Hematopoietic multipotent progenitor cell treated with erythropoietin and hydrocortisone succinate and interleukin-3 and kit ligand, for 4 days (in vitro differentiated cells): Measurements from ENCODE around the gene ZFYVE21.
A peak's percentile ranks its signal among the peaks of the same experiment; 100 is the strongest.

Experiments
- DNase-seq: peaks from one replicate; pipeline ENCODE4 v3.0.0-alpha.2; 2015

Gene ZFYVE21

DNA sequence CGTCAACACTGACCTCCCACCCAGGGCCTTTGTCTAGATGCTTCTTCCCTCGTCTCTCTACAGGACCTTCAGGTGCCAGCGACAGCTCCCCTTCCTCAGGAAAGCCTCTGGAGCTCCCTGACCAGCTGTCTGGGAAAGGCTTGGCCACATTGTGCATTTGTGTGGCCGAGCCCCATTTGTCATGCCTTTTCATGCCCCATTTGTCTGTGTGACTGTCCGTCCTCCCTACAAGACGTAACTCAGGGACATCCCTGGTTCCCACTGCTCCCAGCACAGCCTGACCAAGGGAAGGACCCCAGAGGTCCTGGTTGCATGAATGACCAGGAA is 23.8 kb downstream of the ZFYVE21 start:
- no peak for DNase-seq

DNA sequence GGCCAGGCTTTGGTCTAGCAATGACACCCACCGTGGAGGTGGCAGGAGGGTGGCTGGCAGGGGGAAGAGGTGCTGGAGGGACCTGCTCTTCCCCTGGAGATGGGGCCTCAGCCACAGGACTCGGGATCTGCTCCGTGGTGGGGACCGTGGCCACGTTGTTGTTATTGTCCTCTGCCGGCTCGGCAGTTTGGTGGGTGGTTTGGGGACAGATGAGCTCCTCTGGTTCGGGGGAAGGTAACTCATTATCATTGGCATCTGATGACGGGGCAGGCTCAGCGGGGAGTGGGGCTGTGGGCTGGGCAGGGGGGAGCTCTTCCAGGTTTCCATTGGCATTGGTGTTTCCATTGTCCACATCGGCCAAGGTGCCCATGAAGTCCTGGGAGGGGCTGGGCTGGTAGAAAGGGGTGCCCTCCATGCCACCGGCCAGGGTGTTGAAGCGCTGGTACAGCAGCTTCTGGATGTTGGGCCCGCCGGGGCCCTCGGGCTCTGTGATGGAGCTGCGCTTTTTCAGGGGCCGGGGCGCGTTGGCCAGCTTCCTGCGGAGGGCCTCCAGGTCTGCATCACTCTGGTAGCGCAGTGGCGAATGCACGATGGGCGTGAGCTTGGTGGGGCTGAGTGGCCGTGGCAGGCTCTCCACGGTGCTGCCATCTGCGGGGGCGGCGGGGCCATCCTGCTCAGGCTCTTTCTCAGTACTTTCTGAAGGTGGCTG is 24.3 kb downstream of the ZFYVE21 start:
- DNase-seq = no peak

DNA sequence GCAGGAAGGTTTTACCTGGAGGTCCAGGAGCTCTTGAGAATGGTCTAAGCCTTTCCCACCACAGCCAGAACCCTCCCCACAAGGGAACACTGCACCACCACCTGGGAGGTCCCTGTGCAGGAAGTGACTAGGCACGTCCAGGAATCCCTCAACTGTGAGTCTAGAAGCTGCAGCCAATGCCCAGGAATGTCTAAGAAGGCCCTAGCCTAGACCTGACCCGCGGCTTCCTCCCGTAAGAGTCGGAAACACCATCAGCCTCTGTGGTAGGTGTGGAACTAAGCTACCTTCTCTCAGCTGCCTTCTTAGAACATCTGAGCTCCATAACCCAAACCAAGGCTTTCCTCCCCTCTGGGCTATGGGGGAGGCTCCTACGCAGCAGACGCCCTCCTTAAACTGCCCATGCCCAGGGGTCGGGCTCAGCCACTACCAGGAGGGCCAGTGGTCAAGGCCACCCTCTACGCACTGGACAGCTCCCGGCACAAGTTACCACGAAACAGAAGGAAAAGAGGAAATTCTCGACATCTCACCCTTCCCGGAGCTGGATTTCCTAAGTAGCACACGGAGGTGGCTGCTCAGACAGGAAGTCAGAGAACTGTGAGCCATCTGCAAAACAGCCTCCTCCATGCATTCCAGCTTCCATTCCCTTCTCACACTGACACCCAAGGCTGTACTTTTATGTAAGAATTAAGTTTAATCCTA is 25.5 kb downstream of the ZFYVE21 start:
- DNase-seq = no peak

DNA sequence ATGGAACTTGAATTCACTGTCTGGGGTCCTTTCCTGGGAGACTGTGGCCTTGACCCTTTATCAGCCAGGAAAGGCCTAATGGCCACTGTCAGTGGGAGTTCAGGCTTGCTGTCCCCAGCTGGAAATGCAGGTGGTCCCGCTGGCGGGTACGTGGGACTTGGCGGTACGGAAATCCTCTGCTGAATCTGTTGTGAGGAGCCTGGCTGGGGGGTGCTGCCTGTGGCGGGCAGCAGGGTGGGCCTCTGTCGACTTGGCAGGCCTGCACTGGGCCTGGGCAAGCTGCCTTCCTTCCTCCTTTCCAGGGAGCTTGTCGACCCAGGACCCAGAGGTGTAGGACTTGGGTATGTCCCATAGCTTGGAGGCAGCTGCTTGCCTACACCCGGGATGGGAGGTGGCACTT is 26.3 kb downstream of the ZFYVE21 start:
- no peak for DNase-seq

DNA sequence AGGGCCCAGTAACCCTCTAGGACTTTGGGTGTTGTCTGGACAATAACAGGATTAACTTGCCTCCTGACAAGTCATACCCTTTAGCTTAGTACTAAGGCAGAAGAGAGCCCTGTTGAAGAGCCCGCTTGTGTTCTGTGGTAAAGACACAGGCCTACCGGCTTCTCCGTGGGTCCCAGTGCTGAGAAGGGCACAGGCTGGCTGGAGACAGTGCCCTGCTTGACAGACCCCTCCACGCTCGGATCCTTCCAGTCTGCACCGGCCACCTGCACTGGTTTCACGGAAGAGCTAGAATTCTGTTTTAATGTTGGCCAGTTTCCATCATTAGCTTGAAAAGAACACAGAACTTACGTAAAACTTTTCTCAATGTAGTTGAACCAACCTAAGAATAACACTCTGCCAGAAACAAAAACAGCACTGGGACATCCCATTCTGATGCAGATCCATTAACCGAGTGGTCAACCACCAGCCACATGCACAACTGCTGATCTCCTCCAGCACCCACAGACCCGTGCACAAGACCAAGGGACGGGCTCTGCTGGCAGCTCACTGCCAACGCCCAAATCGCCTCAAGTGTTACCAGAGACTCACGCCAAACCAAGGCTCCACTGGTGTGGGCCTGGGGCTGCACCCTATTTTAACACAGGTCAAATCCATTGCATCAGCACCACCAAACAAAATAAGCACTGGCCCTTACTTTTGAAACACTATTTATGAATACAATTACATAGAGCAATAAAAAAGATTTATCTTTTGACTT is 27.1 kb downstream of the ZFYVE21 start:
- no peak for DNase-seq

DNA sequence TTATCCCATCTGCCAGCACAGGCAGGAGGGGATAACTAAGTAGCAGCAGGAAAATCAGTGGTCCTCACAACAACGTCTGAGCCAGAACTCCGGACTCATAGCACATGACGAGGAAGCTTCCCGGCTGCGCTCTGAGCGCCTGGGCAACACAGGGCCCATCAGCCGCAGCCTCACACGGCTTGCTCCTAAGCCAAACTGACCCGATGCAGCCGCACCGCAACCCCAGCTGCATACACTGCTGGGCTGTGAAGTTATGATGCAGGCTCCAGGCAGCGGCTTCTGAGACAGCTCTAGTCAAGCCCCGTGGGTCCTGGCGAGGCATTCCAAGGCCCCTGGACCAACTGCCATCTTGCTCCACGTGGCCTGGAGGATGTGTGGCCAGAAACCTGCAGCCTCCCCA is 28.1 kb downstream of the ZFYVE21 start:
- no peak for DNase-seq

DNA sequence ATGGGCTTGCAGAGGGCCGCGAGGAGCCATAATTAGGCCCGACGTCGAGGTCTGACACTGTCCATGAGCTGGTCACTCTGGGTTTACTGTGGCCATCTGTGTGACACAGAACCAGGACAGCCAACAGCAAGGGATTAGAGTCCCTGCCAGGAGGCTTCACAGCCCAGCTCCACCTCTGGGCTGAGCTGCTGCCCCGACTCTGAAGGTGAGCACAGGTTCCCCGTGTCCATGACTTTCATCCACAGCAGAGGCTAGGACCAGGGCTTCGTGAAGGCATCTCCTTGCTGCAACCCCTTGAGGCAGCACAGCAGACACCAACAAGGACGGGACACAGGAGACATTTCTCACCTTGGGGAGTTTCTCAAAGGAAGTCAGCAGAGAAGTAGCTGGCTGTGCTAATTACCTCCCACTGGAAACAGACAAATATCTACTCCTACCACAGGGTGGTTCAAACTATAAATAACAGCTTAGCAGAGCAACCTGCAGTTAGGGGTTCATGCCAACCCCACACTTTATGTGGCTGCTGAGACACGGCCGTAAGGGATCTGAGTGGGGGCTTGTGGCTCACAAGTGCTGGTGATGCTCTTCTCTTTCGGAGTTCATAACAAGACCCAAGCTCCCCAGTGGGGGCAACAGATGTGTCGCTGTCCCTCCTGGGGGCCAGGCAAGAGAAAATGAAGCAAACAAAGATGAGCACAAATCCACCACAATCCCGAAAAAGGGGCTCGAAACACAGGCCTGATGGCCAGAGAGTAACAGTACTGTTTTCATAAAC is 29.2 kb downstream of the ZFYVE21 start:
- DNase-seq = no peak

DNA sequence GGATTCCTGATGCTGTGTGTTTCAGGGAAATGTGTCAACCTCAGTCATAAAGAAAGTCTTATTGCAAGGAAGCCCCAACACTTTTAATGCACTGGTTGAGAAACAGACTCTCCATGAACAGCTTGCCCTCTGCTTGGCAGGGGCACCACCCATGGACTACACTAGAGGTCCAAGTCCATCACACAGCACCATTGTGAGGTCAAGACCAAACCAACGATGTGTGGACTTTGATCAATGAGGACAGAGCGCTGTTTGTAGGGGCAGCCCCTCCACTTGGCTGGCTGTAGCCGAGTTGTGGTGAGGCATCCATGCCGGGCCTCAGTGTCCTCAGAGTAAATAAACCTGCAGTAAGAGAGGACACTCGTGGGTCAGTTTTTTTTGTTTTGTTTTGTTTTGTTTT is 29.8 kb downstream of the ZFYVE21 start:
- DNase-seq = no peak

DNA sequence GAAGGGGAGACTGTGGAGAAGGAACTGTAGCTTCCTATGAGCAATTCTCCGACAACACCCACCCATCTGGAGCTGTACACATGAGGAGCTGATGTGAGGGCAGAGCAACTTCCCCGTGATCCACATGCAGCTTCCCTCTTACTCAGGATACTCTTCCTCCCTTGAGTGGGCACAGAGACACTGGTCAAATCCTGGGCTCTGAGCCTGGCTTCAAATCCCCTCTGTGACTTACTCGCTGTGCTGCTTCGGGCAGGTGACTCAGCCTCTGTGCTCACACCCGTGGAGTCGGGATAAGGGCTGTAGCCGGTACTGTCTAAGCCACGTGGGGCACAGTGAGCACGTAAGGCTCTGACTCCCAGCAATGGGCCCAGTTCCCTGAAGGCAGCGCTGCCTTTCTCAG is 31.1 kb downstream of the ZFYVE21 start:
- no peak for DNase-seq

DNA sequence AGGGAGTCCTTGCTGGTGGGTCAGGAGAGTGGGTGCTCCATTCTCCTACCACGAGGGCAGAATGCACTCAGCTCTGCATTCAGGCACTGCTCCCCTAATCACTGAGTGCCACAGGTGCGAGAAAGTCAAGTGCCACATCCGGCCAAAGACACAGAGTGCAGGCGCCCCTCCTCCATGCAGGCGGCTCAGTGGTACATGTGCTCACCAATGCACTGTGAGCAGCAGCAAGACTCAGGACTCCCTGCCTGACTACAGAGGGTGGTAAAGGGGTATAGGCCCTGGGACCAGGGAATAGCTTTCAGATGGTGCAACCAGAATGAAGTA is 32.9 kb downstream of the ZFYVE21 start:
- DNase-seq = no peak

DNA sequence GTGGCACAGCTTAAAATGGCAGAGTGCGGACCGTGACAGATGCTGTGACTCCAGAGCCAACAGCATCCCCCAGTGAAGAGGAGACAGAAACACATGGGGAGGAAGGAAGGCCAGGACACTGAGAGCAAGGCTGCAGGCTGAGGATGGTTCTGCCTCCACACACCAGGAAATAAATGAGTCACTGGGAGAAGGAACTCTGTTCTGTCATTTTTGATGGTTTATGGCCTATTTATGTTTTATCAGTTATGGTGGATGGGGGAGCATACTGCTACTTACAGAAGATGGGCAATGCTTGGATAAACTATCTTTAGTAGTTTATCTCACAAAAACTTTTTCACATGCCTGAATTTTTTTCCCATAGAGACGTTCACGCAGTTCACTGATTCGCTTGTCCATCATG is 33.8 kb downstream of the ZFYVE21 start:
- DNase-seq = peak; percentile 14

DNA sequence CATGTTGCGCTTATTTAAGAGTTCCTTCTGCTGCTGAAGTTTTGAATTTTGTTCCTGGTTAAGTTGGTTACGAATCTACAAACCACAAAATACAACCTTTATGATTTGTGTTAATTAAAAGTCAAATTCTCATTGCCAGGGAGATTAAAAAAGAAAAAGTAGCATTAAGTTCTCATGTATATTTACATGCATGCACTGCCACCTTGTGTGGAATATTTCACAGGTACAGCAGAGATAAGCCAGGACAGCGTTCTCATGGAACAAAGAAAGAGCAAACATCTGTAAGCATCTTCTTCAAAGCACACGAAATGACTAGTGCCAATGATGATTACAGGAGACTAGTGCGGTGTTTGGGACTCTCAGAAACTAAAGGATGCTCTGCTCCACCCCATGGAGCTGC is 34.2 kb downstream of the ZFYVE21 start:
- DNase-seq = peak; percentile 57

DNA sequence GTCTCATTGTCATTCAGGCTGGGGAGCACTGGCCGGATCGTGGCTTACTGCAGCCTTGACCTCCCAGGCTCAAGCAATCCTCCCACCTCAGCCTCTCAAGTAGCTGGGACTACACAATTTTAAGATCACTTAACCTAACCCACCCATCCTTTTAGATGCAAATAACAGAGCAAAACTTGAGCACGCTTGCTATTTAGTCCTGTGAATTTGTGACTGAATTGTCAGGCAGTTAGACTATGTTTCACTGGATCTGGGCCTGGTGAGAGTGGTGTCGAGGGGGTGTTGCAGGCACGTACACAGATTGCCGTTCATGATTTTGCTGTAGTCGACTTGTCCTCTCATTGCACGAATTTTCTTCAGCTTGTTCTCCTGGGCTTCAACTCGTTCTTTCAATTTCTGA is 38.2 kb downstream of the ZFYVE21 start:
- DNase-seq = no peak

DNA sequence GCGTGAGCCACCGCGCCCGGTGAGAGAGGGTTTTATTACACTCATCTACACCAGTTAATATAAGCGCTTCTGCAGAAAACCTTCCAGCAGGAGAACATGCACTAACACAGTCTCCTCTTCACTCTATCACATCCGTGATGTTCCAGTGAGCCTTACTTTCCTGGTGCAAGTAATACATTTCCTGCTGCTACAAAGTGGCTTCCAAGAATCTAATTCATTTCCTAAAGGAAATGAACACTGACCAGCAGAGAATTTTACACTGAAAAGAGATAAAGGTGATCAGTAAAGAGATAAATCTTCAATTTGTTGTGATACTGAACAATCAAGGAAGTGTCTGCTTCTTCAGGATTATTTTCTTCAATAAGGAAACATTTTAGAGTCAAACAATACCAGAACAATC is 39.5 kb downstream of the ZFYVE21 start:
- DNase-seq = no peak

DNA sequence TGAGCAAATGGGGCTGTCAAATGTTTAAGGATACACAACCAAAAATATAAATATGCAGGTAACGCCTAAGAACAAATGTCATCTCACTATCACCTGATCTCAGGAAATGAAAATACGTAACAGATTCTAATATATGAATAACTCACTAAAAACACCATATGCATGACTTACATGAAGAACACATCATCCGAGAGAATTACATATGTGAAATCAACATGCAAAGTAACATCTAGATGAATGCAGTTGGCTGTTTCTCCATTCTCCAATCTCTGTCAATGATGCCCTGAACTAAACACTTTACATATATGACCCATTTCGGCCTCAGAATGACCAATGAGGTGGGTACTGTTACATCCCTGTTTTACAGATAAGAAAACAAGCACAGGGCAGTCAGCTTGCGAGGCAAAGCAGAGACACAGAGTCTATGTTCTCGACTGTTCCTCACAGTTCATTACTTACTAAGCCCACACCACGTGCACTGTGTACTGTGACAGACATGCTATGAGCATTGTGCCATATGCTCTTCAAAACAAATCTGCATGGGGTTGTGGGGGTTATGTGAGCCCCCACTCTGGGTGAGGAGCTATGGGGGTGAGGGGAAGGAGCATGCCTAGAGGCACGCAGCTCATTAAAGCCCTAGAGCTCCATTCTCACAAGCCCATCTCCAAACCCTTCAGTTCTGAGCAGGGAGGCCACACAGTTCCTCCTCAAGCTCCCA is 42.6 kb downstream of the ZFYVE21 start:
- no peak for DNase-seq

DNA sequence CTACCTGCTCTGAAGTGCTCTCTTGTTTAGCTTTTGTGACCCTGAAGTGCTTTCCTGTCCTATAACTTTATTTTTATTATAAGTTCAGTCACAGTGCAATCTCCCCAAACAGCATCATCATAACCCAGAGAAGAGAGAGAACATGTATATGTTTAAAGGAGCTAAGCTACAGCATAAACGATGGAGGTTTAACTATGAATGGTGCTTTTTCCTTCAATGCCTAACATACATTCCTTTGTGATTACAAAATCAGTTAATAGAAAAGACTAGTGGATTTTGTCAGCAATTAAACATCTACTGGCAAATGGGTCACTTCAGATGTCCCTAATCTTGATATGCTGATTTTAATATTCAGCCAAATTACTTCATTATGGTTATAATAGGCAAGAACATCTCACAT is 46.4 kb downstream of the ZFYVE21 start:
- no peak for DNase-seq

DNA sequence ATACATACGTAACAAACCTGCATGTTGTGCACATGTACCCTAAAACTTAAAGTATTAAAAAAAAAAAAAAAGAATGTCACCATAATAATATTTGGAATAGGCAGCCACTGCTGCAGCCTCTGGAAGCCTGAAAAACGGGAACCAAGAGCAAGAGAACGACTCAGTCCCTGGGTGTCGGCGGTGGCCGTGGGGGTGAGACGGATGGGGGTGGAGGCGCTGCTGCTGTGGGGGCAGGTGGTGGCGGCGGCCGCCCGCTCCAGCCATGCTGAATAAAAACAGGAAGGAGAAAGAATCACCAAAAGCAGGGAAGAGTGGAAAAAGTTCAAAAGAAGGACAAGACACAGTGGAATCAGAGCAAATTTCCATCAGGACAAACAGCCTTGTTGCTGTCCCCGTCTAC is 46.9 kb downstream of the ZFYVE21 start:
- DNase-seq = no peak

DNA sequence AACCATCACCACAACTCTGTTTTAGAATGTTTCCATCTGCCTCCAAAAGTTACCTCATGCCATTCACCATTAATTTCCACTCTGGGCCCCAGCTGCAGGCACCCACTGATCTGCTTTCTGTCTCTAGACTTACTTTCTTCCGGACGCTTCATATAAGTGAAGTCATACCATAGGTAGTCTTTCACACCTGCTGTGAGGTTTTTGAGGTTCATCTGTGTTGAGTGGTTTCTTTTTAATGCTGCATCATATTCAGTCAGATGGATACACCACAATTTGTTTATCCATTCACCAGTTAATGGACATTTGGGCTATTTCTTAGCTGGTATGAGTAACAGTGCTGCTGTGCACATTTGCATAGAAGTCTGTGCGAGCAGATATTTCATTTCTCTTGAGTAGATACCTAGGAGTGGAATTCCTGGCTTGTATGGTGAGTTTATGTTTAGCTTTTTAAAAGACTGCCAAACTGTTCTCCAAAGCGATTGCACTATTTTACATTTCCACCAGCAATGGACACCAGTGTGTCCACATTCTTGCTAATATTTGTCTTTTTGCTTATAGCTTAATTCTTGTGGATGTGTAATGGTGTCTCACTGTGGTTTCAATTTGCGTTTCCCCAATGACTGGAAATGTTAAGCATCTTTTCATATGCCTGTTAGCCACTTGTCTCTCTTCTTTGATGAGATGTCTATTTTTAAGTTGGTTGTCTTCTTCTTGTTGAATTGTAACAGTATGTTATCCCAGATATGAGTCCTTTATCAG is 48.3 kb downstream of the ZFYVE21 start:
- no peak for DNase-seq

DNA sequence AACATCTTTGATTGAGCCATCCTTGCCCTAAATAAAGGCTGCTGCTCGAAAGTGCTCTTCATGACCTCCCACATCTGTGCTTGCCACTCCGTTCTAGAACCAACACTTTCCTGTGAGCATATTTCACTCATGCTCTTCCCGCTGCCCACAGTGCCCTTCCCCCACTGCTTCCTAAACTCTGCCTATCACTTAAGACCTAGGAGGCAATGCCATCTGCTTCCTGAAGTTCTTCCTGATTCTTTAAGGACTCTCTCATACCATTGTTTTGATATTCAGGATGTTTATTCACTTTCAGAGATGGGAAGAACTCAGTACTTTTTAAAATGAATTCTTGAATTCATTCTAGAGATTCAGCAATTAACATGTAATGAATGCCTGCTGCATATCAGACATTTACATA is 49.9 kb downstream of the ZFYVE21 start:
- no peak for DNase-seq

DNA sequence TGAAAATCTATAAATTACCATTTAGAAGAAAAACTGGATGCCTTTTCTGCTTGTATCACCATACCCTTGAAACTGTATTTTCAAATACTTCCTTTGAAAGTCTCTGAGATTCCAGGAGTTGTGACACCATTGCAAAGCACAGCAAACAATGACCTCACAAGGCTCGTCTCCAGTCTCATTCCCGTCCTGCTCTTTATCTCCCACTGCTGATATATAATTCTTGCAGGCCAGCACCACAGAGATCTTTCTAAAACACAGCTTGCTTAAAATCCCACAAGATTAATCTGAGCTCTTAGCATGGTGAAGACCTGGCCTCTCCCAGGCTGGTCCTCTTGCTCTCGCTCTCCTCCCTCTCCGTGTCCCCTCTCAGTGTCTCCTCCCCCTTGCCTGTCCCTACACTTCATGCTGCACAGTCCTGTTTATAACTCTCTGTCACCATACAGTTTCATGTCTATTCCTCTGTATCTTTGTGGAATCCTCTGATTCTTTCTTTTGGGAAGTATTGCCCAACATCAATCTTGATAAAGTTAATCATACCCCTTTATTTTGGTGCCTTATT is 51.8 kb downstream of the ZFYVE21 start:
- no peak for DNase-seq

DNA sequence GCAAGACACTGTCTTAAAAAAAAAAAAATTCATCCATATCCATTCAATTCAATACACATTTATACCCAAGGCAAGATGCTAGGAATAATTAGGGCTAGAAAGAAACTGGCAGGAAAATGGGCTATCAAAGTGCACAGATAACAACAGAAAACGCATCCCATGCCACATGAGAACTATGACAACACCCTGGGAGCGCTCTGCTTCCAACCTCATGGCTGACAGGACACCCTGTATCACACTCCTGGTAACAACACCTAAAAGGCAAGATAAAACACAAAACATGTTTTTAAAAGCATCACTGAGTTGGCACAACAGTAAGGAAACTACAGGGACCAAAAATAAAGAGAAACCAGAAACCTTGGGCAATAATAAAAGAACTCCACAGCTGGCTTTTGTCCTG is 54.9 kb downstream of the ZFYVE21 start:
- no peak for DNase-seq

DNA sequence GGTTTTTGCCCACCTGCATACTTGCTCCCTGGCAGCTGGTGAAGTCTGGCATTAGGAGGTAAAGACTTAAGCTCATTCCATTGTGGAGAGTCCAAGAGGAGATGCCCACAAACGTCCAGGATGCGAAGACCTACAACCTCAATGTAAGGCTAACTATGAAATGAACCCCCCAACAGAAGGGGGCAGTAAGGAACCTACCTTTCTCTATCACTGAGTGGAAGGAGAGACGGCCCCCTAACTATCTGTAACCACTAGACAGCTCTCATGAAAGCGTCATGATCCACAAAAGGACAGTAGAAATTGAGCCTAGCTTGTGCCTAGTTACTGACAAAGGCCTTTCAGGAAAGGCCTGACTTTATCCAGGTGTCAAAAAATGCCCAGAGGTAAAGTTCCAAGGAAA is 55.3 kb downstream of the ZFYVE21 start:
- DNase-seq = peak; percentile 35
